Brain pericyte (primary cell): ENCODE data around the gene PPP6R2.

Source experiments
- DNase-seq: peaks from one replicate; pipeline ENCODE4 v3.0.0-alpha.2; 2012; ENCODE audit warnings: low read depth, low spot score

PPP6R2 gene

DNA sequence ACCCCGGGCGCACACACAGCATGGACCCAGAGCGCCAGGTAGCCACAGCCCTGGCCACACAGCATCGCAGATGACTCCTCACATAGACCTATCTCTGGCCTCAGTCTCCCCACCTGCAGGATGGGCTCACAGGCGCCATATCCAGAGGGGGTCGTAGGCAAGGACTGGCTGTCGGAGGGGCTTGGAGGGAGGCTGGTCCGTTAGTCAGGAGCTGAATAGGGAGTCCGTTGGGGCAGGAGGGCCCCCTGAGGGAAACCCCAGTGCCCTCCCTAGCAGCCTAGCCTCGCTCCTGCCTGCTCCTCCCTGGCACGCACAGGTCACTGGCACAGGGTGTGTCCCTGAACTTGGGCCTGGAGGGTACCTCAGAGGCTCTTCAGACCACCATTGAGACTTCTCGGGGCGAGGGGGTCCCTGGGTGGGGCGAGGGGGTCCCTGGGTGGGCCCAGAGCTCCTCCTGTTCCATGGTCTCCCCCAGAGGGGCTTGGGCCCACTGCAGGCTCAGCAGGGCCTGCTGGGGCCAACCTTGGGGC, 37.7 kb upstream of the PPP6R2 start:
- DNase-seq = no peak

GRCh38 chr22:50305923-50306566, 37.1 kb upstream of the PPP6R2 start:
- DNase-seq = peak; percentile 53

GRCh38 chr22:50306753-50307749, 36.1 kb upstream of the PPP6R2 start, which contains the start of gene PLXNB2:
Gene PLXNB2, minus strand, starts transcription at chr22:50307646. Its CDS starts 17,062 bp downstream, at chr22:50290584.
- no peak for DNase-seq

GRCh38 chr22:50307890-50308596, 35.1 kb upstream of the PPP6R2 start:
- DNase-seq = no peak

GRCh38 chr22:50308597-50308935, 34.6 kb upstream of the PPP6R2 start:
- no peak for DNase-seq

GRCh38 chr22:50308986-50309600, 34.0 kb upstream of the PPP6R2 start:
- DNase-seq = no peak

DNA sequence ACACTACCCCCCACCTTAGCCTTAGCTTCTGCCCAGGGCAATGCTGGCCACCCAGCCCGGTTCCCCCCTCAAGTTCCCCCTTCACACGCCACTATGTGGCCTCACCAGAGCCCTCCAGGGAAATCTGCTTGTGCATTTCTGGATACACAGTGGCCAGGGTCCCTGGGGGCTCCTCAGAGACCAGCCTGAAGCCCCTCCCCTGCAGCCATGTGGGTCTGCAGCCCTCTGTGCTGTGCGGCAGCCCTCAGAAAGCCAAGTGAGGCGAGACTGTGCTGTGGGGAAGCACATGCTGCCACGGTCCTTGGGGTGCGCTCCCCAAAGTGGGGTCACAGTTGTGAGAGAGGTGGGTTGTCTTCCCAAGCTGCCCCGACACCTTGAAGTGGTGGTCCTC, 33.5 kb upstream of the PPP6R2 start:
- DNase-seq = no peak

DNA sequence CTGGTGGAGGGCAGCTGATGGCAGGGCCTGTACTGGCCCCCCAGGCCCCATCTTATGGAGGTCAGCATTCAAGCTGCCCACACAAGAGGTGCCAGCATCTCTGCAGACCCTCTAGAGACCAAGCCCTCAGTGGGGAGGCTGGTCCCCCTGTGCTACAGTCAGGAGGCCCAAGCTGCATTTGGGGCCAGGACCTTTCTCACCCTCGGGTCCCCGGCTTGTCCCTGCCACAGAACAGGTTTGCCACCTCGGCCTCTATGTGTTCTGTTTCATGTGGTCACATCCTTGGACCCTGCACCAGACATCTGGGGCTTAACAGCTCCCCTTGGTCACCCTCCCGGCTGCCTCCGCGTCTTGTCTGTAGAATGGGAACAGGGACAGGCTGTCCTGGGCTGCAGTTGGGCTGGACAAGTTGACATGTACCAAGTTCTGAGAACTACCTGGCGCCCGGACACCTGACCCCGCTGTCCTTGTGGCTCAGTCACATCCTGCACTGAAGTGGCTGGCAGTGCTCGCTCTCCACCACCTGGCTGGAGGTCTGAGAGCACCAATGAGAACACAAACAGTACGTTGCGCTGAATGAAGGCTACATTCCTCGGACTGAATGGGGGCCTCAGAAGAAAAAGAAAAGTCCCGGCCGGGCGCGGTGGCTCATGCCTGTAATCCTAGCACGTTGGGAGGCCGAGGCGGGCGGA, 33.0 kb upstream of the PPP6R2 start:
- DNase-seq = no peak

- DNase-seq = no peak
Measured at GRCh38 chr22:50310949-50311444, 32.1 kb upstream of the PPP6R2 start.

GRCh38 chr22:50311606-50312351, 31.3 kb upstream of the PPP6R2 start:
- DNase-seq = no peak

GRCh38 chr22:50312371-50312770, 30.8 kb upstream of the PPP6R2 start:
- no peak for DNase-seq

GRCh38 chr22:50313021-50313420, 30.1 kb upstream of the PPP6R2 start:
- no peak for DNase-seq

DNA sequence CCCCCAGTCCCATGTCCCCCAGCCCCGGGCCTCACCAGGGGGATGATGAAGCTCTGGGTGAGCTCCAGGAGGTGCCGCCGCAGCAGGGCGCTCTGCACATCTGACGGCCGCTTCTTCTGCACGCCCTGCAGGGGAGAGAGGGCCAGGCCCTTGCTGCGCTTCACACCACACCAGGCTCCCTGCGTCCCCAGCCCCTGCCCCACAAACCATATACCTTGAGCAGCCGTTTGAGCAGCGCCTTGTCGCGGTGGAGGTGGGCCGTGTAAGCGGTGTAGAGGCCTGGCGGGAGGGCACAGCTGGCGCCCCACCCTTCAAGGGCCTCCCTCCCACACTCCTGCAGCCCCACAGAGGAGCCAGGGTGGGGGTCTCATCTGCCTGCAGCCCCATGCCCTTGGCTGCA, 29.5 kb upstream of the PPP6R2 start:
- DNase-seq = no peak

DNA sequence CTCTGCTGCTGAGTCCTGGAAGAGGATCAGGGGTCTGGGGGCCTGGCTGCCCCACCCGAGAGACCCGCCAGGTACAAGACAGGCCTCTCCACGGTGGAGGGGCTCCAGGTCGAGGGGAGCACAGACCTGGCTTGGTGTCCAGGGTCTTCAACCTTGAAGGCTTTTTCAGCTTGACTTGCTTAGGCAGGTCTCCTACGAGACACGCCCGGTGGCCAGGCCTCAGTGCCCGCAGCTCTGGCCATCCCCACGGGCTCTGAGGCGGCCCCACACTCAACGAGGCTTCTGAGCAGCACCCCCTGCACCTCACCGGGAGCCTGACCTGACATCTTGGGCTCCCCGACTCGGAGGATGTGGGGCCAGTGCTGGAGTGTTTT, 29.1 kb upstream of the PPP6R2 start:
- DNase-seq = no peak

GRCh38 chr22:50314455-50315288, 28.5 kb upstream of the PPP6R2 start:
- DNase-seq = no peak

DNA sequence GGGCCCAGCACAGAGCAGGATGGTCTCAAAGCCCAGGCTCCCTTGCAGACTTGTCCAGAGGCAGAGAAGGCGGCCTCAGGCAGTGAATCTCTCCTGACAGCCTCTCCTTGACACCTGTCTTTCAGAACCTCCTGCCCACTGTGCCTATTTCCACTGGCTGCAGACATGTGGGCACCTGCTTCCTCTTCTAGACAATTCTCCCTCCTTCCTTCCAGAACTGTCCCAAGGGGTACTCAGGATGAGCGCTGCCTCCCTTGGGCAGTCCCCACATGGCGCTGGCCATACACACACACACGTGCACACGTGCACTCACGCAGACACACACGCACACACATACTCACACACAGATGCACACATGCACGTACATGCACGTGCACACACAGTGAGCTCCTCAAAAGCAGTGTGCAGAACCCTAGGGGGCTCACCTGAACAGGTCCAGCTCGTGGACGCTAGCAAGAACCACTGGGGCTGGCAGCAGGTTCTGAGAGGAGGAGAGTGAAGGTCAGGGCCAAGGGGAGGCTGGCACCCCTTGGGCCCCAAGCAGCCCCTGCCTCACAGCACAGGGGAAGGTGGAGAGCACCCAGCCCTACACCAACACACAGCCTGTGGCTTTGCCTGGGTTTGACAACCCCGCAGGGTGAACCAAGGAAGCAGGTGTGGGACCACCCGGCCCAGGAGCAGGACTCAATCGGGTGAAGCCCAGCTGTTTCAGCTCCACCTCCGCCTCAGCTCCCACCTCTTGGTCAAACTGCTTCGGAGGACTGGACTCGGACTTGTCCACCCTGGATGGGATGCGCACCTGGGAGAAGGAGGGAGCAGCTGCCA, 27.6 kb upstream of the PPP6R2 start:
- no peak for DNase-seq

DNA sequence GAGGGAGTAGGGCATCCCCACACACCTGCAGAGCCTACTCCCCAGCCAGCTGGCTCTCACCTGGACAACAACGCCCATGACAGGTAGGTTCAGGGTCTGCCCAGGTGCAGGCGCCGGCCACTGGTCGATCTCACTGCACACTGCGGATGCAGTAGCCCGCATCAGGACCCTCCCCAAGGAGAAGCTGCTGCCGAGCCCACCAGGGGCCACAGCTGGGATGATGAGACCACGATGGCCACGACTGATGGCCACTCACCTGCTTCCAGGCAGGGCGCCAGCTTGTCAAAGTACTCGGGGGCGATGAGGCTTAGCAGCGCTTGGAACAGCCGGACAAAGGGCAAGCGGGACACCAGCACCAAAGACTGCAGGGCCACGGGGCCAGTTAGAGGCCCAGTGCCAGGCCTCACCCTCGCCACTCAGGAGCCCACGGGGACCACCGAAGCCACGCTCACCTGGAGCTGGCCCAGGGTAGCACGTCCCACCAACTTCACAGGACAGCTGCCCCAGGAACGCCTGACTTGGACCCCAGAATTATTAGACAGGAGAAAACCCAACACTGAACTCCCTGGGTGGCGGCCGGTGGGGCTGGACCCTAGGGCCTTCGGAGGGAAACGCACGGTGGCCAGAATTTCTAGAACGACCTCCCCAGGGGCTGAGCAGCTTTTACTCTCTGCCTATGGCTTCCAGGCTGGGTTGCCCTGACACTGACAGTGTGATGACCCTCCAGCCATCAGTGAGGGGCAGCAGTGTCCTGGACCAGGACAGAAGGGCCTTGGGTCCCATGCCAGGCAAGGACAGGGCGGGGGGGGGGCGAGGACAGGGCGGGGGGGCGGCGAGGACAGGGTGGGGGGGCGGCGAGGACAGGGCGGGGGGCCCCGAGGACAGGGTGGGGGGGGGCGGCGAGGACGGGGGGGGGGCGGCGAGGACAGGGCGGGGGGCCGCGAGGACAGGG, 26.7 kb upstream of the PPP6R2 start:
- no peak for DNase-seq
